ENCODE results near the gene ACAT1. TPM values are rescaled to one million over a fixed set of nuclear protein-coding genes. Genes with fewer than 3 reads are reported as not detected.
"Not testable (repeated sequence)": the region's sequence is repeated elsewhere in the genome, so short reads cannot be mapped to it uniquely, and the experiment has no call there.

ACAT1 gene
- total RNA-seq, 1 donor from 2014 or later, result 129 TPM

- no peak for DNase-seq
Observed at GRCh38 chr11:108147150-108147549, 25.8 kb downstream of the ACAT1 start.

- no peak for DNase-seq
Observed at GRCh38 chr11:108148556-108148955, 27.2 kb downstream of the ACAT1 start.

DNA sequence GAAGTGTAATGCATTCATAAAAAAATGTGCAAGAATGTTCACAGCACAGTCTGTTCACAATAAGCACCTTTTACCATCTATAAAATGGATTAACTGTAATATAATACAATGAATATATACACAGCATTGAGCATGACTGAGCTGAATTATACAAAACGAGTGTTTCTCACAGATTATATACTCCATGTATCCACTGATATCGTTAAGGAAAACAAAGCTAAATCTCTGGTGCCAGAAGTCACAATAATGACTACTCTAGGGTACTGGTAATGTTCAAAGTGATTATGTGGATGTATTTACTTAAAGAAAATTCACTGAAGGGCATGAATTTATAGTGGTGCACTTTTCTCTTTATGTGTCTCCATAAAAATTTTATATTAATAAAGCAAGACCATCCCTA is 33.2 kb downstream of the ACAT1 start:
- DNase-seq, result no peak

DNA sequence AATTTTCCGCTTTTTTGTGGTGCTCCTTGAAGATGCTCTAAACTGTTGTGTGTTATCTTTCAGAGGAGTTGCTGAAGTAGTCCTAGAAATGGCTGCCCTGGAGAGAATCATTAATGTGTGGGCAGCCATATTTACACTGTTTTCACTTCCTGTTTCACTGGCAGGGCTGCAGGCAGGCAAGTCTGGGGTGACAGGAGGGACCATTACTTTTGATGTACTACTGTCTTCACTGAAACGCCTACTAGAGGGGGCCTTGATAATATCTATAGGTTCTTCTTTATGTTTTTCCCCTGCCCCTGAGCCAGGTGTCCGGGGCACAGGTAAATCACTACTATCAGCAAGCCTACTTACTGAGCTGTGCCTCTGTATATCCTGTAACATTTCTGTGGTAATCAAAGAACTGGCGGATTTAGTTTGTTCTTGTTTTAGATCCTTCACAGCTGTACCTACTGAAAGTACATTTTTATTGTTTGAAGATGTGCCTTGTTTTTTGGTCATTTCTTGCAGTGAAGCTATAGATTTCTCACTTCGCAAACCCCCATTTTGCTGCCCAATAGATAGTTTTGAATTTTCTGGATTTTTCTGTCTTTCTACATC is 39.7 kb downstream of the ACAT1 start:
- no peak for DNase-seq

DNA sequence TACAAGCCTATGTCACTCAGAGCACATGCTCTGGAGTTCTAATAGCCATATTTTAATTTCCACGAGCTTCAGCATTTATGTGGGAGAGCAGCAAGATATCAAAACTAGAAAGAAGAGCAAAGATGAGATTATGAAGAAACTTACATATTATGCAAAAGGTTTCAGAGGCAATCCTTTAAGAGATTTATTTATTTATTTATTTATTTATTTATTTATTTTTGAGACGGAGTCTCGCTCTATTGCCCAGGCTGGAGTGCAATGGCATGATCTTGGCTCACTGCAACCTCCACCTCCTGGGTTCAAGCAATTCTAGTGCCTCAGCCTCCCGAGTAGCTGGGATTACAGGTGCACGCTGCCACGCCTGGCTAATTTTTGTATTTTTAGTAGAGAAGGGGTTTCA is 41.5 kb downstream of the ACAT1 start:
- DNase-seq, result not testable (repeated sequence)

GRCh38 chr11:108167624-108168023 is 46.3 kb downstream of the ACAT1 start:
- DNase-seq, result peak; percentile 37

DNA sequence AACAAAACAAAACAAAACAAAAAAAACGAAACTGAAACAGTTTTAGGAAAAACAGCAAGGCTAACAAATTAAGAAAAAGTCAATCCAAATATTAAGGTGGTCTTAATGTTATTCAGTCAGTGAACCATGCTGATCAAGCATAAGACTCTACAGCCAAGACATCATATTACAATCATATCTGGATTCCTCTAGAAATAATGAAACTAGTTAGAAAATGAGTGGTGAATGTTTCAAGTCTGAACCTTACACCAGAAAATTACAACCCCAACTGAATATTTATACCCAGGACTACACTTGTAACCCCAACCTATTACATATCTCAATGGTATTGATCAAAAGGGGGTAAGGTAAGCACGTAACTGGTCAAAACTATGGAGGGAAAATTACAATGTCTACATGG is 48.8 kb downstream of the ACAT1 start:
- DNase-seq, result no peak

- DNase-seq, result no peak
Observed at GRCh38 chr11:108177570-108177969, 56.2 kb downstream of the ACAT1 start.

DNA sequence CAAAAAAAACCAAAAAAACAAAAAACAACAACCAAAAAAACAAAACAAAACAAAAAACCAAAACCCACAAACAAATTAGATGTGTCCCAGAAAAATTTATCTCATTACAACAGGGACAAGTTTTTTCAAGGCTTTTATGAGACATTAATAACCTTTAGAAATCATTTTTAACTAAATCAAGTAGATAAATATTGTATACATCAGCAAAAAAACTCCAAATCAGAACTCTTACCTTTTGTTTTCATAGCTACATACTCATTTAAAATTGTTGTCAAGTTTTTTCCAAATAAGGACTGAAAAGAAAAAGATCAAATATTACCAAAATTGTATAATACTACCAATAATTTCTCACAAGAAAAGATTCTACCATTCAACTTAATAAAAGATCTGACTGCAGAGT is 72.4 kb downstream of the ACAT1 start:
- no peak for DNase-seq

DNA sequence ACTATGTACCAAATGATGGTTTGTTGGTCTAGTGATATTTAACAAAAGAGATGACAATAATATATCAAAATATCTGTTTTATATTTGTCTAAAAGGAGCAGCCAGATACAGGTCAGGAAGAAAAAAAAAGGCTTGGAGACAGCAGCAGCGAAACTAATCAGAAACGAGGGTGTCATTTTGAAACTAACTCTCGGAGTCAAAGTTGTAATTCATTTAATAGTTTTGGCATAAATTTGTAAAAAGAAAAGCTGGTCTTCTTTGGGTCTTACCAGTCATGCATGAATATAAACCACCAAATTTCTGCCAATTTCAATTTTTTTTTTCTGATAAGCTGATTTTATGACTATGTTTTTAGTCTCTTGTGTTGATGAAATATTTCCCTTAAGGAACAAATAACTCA is 75.5 kb downstream of the ACAT1 start:
- no peak for DNase-seq

Other genes with a start within 250 kb of the ACAT1 start
- 0.05 and 0.17 TPM in 2 replicates for gene RAB39A, start 193.1 kb upstream of the ACAT1 start, total RNA-seq
- 47.7 and 55.0 TPM in 2 replicates for gene CUL5, start 112.7 kb upstream of the ACAT1 start, total RNA-seq
- gene NPAT, start 101.1 kb downstream of the ACAT1 start, total RNA-seq, result 17.5 and 21.9 TPM in 2 replicates
- gene ATM, start 101.5 kb downstream of the ACAT1 start, total RNA-seq, result 82.9 and 86.4 TPM in 2 replicates

All from dermis blood vessel endothelial cell (primary cell).